ENCODE data around the gene SPRR2F. TPM values are rescaled to one million over a fixed set of nuclear protein-coding genes. Genes with fewer than 3 reads are reported as not detected.

The SPRR2F gene
- total RNA-seq, result 2.5 TPM

- H3K4me3 ChIP-seq, result no peak within 1 kb of the TSS
- TF ChIP-seq CTCF (IDR thresholded peaks at IDR 0.05) (no peak), POLR2A (IDR thresholded peaks at IDR 0.05) (no peak), POLR2AphosphoS5 (IDR thresholded peaks at IDR 0.05; ENCODE audit: insufficient read depth in 1 of 2, low read depth in 1 of 2) (no peak)
- intact Hi-C loops (cut with DNase I), result no loop called here
- H3K36me3 ChIP-seq, result no peaks in the 10 kb centered on the region
- no peaks in the 10 kb centered on the region for H3K9me3 ChIP-seq
- no peaks in the 10 kb centered on the region for H3K27me3 ChIP-seq
- H3K27ac ChIP-seq, result no peak within 1 kb of the TSS
- H3K4me1 ChIP-seq, result no peaks in the 10 kb centered on the region
- no peak for DNase-seq (ENCODE audit: extremely low spot score in 2 of 2)
Observed at GRCh38 chr1:153113416-153113815, at the start of gene SPRR2F. Gene SPRR2F (minus strand): TSS chr1:153113516. CDS start chr1:153112733, 783 bp downstream.

GRCh38 chr1:153155541-153155940 is 42.2 kb upstream of the SPRR2F start:
- no peak for TF ChIP-seq POLR2A (IDR thresholded peaks at IDR 0.05)
- no peak for TF ChIP-seq CTCF (IDR thresholded peaks at IDR 0.05)
- TF ChIP-seq POLR2AphosphoS5 (IDR thresholded peaks at IDR 0.05; ENCODE audit: insufficient read depth in 1 of 2, low read depth in 1 of 2), result no peak
- Histone ChIP-seq H3K4me3 (no peak overlapping the region), H3K4me1 (no peaks in the 10 kb centered on the region), H3K36me3 (no peaks in the 10 kb centered on the region), H3K27ac (no peak overlapping the region), H3K9me3 (peaks cover 3% of the 10 kb centered on the region), H3K27me3 (no peaks in the 10 kb centered on the region)
- intact Hi-C loops (cut with DNase I), result no loop called here
- no peak for DNase-seq (ENCODE audit: extremely low spot score in 2 of 2)

- DNase-seq (ENCODE audit: extremely low spot score in 2 of 2), result no peak
- Histone ChIP-seq H3K4me1 (no peaks in the 10 kb centered on the region), H3K9me3 (no peaks in the 10 kb centered on the region), H3K27me3 (no peaks in the 10 kb centered on the region), H3K4me3 (no peak overlapping the region), H3K27ac (no peak overlapping the region), H3K36me3 (no peaks in the 10 kb centered on the region)
- intact Hi-C loops (cut with DNase I), result no loop called here
- TF ChIP-seq CTCF (IDR thresholded peaks at IDR 0.05), result no peak
Observed at GRCh38 chr1:153152481-153152880, 39.2 kb upstream of the SPRR2F start.

- intact Hi-C loops (cut with DNase I), result no loop called here
- Histone ChIP-seq H3K4me1 (no peaks in the 10 kb centered on the region), H3K27ac (no peak within 1 kb of the TSS), H3K36me3 (no peaks in the 10 kb centered on the region), H3K9me3 (no peaks in the 10 kb centered on the region), H3K27me3 (no peaks in the 10 kb centered on the region), H3K4me3 (no peak within 1 kb of the TSS)
- TF ChIP-seq POLR2A (IDR thresholded peaks at IDR 0.05), result no peak
- TF ChIP-seq POLR2AphosphoS5 (IDR thresholded peaks at IDR 0.05; ENCODE audit: insufficient read depth in 1 of 2, low read depth in 1 of 2), result no peak
- TF ChIP-seq CTCF (IDR thresholded peaks at IDR 0.05), result no peak
- DNase-seq (ENCODE audit: extremely low spot score in 2 of 2), result no peak
Observed at GRCh38 chr1:153150846-153151245, 37.5 kb upstream of the SPRR2F start, which contains the start of gene SPRR2G. Gene SPRR2G (minus strand): TSS chr1:153150890. CDS start chr1:153150110, 780 bp downstream.

GRCh38 chr1:153141377-153141776 is 28.1 kb upstream of the SPRR2F start:
- no peaks in the 10 kb centered on the region for H3K4me1 ChIP-seq
- no peaks in the 10 kb centered on the region for H3K9me3 ChIP-seq
- H3K27me3 ChIP-seq, result no peaks in the 10 kb centered on the region
- no peak overlapping the region for H3K4me3 ChIP-seq
- H3K27ac ChIP-seq, result no peak overlapping the region
- DNase-seq (ENCODE audit: extremely low spot score in 2 of 2), result no peak
- intact Hi-C loops (cut with DNase I), result no loop called here
- TF ChIP-seq POLR2A (IDR thresholded peaks at IDR 0.05) (no peak), POLR2AphosphoS5 (IDR thresholded peaks at IDR 0.05; ENCODE audit: insufficient read depth in 1 of 2, low read depth in 1 of 2) (no peak), CTCF (IDR thresholded peaks at IDR 0.05) (no peak)
- H3K36me3 ChIP-seq, result no peaks in the 10 kb centered on the region
